Right hindlimb (tissue), 1 donor: ENCODE data around the gene CYP3A7.
A peak's percentile ranks its signal among the peaks of the same experiment; 100 is the strongest.
"Not testable (repeated sequence)": the region's sequence is repeated elsewhere in the genome, so short reads cannot be mapped to it uniquely, and the experiment has no call there.

Experiments
- DNase-seq: peaks from one replicate; pipeline ENCODE4 v3.0.0-alpha.2; 2018

The CYP3A7 gene

DNA sequence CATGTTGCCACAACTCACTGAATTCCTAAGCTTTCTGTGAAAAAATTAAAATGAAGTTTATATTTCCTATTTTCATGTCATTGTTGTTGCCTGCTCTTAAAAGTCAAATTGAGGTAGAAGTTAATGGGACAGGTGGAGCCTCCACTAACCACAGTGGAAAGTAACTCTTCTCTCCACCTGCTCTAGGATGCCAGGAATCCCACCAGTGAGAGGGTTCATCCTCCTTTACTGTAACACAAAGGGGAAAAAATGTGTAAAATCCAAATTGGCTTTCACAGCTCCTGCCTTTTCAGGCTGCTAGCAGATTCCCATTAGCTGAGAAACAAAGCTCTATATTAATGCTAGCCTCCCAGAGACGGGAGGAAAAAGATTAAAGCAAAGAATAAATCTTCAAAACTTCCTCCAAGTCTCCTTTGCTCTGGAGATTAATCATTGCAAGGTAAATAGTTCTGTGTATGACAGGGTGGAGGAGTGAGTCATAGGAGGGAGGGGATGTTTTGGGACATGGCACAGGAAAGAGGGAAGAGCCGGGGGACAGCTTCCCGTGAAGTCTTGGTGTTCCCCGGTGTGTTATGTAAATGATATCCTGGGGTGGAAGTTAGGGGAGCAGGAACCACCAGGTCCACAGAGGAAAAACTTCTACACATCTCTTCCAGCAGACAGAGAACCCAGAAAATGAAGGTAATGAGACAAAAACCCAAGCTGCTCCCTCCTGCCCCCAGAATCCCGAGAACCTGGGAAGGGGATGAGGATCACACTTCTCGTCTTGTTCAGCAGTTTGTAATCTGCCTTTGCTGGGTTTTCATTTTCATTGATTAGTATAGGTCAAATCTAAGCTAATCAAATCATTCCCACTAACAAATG is 35.9 kb downstream of the CYP3A7 start:
- not testable (repeated sequence) for DNase-seq

DNA sequence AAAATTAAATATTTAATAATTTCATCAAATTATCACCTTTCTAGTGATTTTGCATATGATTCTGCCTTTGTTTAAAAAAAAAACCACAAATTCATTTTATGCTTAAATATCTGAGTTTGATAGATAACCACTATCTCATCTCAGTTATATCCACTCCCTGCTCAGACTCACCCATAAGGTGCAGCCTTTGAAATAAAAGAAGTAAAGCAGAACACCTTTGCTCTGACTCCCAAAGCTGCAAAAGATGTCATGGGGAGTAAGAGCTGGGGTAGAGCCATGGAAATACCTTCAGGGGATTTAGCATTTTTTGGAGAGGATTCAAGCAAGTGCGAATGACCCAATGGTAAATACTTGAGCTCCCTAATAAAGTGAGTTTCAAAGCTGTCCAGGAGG is 40.1 kb downstream of the CYP3A7 start:
- DNase-seq, result no peak

DNA sequence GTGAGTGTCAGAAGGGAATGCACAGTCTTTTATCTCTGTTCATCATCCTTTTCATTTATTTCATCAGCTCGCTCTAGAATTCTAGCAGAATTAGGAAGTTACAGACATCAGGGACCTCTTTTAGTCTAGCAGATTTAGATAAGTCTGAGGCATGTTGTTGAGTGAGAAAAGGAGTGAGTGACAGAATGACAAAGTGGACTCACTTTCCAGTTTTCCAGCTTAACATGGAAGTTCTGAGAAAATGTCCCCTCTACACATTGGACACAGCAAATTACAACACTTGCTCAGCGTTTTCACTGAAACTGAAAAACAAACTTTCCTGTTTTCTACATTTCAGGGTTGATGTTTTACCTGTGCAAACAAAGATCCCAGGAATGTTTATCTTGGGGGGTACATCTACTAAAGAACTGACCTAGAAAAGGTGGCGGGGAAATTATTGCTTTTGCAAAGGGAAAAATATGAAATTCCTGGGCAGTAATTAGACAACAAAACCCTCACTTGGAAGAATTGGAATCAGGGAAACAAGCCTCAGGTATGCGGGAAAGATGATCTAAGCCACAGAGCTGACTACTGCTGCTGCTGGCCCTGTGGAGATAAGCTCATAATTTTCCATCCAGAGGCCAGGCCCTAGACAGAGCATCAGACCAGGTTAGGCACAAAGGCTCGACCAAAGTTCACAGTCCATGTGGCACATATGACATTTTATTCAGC is 40.6 kb downstream of the CYP3A7 start:
- DNase-seq, result no peak

DNA sequence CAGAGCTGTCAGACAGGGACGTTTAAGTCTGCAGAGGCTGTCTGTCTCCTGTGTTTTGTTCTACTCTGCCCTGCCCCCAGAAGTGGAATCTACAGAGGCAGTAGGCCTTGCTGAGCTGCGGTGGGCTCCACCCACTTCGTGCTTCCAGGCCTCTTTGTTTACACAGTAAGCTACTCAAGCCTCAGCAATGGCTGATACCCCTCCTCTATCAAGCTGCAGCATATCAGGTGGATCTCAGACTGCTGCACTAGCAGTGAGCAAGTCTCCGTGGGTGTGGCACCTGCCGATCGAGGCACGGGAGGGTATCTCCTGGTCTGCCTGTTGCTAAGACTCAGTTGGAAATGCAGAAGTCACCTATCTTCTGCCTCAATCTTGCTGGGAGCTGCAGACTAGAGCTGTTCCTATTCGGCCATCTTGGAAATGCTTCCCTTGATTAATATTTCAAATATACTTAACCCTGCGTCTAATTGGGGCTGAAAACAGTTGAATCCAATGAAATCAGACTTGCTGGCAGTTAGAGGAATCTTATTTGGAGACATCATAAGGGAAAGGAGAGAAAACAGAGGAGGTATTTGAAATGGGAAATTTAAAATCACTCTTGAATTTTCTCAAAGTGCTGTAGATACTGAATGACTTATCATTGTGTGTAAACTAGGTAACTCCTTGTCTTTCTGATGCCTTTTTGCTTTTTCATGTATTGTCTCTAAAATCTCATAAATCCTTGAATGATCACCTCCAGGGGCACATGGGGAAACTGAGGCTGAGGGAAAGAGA is 41.4 kb downstream of the CYP3A7 start:
- no peak for DNase-seq

DNA sequence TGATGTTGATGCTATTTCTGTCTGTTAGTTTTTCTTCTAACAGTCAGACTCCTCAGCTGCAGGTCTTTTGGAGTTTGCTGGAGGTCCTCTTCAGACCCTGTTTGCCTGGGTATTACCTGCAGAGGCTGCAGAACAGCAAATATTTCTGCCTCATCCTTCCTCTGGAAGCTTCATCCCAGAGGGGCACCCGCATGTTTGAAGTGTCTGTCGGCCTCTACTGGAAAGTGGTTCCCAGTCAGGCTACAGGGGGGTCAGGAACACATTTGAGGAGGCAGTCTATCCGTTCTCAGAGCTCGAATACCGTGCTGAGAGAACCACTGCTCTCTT is 41.9 kb downstream of the CYP3A7 start:
- DNase-seq, result no peak

DNA sequence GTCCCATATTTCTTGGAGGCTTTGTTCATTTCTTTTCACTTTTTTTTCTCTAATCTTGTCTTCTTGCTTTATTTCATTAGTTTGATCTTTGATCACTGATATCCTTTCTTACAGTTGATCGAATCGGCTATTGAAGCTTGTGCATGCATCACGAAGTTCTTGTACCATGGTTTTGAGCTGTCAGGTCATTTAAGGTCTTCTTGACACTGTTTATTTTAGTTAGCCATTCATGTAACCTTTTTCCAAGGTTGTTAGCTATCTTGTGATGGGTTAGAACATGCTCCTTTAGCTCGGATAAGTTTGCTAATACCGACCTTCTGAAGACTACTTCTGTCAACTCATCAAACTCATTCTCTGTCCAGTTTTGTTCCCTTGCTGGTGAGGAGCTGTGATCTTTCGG is 42.4 kb downstream of the CYP3A7 start:
- DNase-seq, result not testable (repeated sequence)

DNA sequence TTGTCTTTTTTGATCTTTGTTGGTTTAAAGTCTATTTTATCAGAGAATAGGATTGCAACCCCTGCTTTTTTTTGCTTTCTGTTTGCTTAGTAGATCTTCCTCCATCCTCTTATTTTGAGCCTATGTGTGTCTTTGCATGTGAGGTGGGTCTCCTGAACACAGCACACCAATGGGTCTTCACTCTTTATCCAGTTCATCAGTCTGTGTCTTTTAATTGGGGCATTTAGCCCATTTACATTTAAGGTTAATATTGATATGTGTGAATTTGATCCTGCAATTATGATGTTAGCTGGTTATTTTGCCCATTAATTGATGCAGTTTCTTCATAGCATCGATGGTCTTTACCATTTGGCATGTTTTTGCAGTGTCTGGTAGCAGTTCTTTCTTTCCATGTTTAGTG is 43.3 kb downstream of the CYP3A7 start:
- not testable (repeated sequence) for DNase-seq

DNA sequence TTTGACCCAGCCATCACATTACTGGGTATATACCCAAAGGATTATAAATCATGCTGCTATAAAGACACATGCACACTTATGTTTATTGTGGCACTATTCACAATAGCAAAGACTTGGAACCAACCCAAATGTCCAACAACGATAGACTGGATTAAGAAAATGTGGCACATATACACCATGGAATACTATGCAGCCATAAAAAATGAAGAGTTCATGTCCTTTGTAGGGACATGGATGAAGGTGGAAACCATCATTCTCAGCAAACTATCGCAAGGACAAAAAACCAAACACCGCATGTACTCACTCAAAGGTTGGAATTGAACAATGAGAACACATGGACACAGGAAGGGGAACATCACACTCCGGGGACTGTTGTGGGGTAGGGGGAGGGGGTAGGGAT is 44.1 kb downstream of the CYP3A7 start:
- DNase-seq, result not testable (repeated sequence)

DNA sequence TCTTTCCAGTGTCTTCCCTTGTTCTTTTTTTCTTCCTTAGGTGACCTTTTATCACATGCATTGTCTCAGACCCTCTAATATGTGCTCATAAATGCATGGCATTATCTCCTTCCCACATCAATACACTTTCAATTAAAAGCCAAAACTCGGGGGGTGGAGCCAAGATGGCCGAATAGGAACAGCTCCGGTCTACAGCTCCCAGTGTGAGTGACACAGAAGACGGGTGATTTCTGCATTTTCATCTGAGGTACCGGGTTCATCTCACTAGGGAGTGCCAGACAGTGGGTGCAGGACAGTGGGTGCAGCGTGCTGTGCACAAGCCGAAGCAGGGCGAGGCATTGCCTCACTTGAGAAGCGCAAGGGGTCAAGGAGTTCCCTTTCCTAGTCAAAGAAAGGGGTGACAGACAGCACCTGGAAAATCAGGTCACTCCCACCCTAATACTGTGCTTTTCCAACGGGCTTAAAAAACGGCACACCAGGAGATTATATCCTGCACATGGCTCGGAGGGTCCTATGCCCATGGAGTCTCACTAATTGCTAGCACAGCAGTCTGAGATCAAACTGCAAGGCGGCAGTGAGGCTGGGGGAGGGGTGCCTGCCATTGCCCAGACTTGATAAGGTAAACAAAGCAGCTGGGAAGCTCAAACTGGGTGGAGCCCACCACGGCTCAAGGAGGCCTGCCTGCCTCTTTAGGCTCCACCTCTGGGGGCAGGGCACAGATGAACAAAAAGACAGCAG is 49.0 kb downstream of the CYP3A7 start:
- not testable (repeated sequence) for DNase-seq

DNA sequence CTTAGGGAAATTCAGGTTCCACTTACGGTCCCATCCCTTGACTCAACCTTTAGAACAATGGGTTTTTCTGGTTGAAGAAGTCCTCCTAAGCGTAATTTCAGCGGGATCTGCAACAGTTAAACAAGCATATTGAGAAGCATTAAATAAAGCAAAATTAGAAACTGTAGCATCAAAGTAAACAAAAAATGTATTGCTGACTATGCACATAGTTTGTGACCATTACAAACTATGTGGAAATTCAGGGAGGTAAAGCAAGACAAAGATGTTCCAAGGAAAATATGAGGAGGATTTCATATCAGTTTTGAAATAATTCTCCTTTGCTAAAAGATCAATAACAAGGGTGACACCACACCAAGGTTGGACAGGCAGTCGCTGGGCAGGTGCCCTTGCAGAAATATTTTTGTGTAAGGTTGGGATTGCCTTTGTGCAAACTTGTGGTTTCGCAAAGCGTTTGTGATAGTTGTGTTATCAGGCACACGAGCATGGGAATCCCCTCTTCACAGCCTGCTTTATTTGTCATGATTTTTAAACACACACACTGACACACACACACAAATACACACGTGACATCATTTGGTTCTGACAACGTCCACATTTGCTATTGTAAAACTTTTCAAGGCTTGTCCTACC is 49.8 kb downstream of the CYP3A7 start:
- DNase-seq, result no peak

DNA sequence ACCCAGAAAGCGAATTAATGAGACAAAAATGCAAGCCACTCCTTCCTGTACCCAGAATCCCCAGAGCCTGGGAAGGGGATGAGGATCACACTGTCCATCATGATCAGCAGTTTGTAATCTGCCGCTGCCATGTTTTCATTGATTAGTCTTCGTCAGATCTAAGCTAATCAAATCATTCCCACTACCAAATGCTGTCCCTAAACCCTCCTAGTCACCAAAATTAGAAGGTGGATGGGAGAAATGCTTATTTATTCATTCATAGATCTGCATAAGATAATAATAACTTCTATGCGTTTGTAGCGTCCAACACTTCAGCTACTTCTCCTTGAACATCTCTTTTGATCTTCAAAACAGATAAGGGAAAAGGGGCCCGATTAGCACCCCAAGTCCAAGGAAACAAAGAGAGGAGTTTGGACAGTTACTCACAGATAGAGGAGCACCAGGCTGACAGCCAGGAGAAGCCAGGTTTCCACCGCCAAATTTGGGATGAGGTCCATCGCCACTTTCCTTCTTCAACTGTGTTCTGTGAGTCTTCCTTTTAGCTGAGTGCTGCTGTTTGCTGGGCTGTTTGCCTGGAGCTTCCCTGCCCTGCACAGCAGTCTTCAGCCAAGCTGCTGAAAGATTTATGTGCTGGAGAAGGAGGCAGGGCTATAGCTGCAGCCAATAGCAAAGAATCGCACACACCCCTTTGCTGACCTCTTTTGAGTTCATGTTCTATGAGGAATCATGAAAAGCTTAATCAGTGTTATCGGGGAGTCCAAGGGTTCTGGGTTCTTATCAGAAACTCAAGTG is 55.4 kb downstream of the CYP3A7 start, which contains the start of gene CYP3A5:
Gene CYP3A5 (minus strand): TSS at position 597 of the 792 bp plus-strand sequence. CDS start 100 bp downstream, at position 497.
- DNase-seq, result peak; percentile 64

DNA sequence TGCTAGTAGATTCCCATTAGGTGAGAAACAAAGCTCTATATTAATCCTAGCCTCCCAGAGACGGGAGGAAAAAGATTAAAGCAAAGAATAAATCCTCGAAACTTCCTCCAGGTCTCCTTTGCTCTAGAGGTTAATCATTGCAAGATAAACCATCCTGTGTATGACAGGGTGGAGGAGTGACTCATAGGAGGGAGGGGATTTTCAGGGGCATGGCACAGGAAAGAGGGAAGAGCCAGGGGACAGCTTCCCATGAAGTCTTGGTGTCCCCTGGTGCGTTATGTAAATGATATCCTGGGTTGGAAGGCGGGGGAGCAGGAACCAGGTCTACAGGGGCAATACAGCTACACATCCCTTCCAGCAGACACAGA is 56.0 kb downstream of the CYP3A7 start:
- no peak for DNase-seq

DNA sequence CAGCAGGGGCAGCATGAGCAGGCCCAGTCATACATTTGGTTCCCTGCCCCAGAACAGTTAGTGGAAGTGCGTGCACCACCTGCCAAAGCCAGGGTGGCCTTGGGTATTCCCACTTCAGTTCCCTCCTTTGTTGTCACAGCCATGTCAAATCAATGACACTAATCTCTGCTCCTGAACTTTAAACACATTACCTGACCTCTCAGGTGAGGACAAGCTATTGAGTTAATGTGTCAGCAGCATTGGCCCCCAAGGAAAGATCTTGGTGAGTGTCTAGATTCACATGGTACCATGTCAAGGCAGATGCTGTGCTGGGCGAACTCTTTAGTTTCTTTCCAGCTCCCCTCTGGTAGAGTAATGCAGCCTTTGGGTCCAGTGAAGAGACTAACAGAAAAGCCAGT is 57.3 kb downstream of the CYP3A7 start:
- no peak for DNase-seq

DNA sequence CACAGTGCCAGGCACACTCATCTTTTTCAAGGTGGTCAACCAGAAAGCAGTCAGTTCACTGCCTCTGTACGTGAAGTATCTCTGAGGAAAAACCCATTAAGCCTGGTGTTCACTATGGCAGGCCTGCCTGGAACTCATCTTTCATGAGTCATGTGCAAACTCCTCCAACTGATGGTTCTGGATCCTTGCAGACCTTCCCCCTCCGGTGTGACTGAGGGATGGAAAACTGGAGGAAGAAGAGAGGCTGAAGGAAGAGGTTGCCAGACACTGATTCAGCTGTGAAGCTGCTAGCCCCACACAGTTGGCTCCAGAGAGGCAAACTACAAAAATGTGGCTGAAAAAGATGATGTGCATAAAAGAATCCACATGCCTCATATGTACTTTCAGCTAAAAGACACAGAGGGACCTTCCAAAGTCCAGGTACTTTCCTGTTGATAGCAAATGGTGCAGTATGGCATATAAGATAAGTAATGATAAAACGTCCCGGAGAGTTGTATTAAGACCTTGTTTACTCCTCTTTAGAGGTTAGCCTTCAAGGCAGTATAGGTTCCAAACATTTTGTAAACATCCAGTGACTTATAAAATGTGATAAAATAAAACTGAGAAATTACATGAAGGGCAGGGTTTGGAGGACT is 57.9 kb downstream of the CYP3A7 start:
- no peak for DNase-seq

DNA sequence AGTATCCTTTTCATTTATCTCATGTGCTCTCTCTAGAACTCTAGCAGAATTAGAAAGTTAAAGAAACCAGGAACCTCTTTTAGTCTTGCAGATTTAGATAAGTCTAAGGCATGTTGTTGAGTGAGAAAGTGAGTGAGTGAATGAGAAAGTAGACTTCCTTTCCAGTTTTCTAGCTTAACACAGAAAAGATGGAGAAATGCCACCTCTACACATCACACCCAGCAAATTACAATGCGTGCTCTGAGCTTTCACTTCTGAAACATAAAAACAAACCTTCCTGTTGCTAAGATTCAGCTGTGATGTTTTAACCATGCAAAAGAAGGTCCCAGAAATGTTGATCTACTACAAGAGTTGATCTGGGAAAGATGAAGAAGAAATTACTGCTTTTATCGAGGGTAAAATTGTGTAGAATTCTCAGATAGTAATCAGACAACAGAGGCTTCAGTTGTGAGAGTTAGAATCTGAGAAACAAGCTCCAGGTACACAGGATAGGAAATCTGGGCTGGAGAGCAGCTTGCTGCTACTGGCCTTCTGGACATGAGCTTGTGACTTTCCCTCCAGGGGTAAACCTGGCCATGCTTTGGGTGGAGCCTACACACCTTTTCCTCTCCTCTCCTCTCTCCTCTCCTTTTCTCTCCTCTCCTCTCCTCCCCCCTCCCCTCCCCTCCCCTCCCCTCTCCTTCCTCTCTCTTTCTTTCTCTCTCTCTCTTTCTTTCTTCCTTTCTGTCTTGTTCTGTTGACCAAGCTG is 59.8 kb downstream of the CYP3A7 start:
- DNase-seq, result no peak

DNA sequence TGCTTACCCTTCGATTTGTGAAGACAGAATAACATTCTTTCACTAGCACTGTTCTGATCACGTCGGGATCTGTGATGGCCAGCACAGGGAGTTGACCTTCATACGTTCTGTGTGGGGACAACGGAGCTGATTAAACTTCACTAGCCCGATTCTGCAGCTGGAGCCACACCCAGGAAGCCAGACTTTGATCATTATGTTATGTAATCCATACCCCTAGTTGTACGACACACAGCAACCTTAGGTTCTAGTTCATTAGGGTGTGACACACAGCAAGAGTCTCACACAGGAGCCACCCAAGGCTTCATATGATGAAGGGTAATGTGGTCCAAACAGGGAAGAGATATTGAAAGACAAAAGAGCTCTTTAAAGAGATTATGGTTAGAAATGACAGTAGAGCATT is 62.4 kb downstream of the CYP3A7 start:
- no peak for DNase-seq

DNA sequence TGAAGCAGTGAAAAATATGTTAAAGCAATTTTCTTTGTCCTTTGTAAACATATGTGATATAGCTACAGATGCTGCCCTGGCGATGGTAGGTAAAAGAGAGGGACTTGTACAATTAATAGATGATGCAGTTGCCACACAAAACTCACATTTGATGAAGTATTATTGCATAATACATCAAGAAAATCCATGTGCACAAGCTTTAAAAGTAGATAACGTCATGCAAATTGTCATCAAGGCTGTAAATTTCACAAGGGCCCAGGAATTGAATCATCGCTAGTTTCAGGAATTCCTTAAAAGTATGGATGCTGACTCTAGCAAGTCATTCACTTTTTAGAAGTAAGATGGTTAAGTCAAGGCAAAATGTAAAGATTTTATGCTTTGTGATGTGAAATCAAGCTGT is 65.2 kb downstream of the CYP3A7 start:
- DNase-seq, result no peak

DNA sequence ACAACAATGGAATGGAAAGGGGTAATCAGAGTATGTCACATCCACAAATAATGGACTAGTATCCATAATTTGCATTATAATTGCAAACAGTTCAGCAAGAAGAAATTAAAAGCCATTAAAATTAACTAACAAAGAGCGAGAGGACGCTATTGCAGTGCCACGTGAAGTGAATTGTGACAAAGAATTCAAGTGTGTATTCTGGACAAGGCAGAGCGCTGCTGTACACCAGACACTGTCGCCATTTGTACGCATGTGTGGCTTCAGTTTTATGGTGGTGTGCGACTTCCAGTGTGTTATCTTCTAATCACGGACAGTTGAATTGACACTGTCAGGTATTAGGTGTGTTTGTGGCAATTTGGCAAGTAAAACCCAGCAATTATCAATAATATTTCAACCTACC is 66.5 kb downstream of the CYP3A7 start:
- DNase-seq, result no peak

DNA sequence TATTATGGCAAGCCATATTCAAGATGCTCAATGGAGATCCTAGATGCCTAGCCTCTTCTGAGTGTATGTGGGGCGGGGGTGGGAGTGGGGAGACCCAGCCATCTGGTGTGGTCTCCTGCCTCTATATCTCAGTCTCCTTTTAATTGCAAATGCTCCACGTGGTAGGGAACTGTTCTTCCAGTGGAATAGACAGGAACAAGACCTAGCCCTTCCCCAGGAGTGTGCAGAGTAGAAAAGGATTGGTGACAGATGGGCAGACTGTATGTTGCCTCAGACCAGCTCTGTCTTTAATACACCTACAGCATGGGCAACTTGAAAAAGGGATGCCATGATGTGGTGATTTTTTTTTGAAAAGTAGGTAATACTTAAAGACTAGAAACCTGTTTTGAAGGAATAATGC is 67.8 kb downstream of the CYP3A7 start:
- DNase-seq, result no peak

DNA sequence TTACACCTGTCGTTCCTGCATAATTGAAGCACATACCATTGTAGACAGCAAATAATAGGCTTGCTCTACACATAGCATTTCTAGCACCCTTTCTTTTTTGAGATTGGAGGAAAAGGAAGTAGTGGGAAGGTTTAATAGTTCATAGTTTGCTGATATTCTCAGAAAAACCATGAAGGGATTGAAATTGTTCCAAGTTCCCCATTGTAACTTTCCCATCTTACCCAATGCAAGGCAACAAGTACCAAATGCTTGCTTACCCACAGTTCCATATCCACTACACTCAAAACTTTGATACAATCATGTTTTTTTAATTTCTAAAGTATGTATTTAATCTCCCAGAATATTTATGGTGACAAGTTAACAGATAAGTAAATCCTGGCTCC is 69.0 kb downstream of the CYP3A7 start:
- no peak for DNase-seq
